GM19438 (cell line): ENCODE data around the gene EIF2D.

ENCODE experiments used
- ATAC-seq: cut with Tn5 transposase; IDR thresholded peaks from one replicate; pipeline ENCODE4 v1.9.1; 2021; ENCODE audit warnings: low read depth; ENCODE audit not compliant: unreplicated experiment

The EIF2D gene

GRCh38 chr1:206573762-206574161 lies 38.5 kb downstream of the EIF2D start:
- no peak for ATAC-seq

- no peak for ATAC-seq
These were observed 38.9 kb downstream of the EIF2D start for GRCh38 chr1:206573319-206573718.

- ATAC-seq, result no peak
These were observed 39.4 kb downstream of the EIF2D start for GRCh38 chr1:206572835-206573234.

- no peak for ATAC-seq
These were observed 41.7 kb downstream of the EIF2D start for GRCh38 chr1:206570529-206570928.

- ATAC-seq, result no peak
These were observed 42.7 kb downstream of the EIF2D start for GRCh38 chr1:206569556-206569955.

GRCh38 chr1:206568779-206569352 lies 43.4 kb downstream of the EIF2D start:
- ATAC-seq, result no peak

- no peak for ATAC-seq
These were observed 44.0 kb downstream of the EIF2D start for GRCh38 chr1:206568256-206568655.

- no peak for ATAC-seq
These were observed 45.3 kb downstream of the EIF2D start for GRCh38 chr1:206566999-206567398.

GRCh38 chr1:206565995-206566394 lies 46.3 kb downstream of the EIF2D start:
- ATAC-seq, result no peak

- ATAC-seq, result peak; percentile 38
These were observed 48.7 kb downstream of the EIF2D start for GRCh38 chr1:206563367-206564207.

GRCh38 chr1:206560007-206560716 lies 52.1 kb downstream of the EIF2D start:
- ATAC-seq, result no peak

- ATAC-seq, result no peak
These were observed 52.6 kb downstream of the EIF2D start for GRCh38 chr1:206559672-206559995.

- no peak for ATAC-seq
These were observed 53.2 kb downstream of the EIF2D start for GRCh38 chr1:206558794-206559671.

GRCh38 chr1:206557636-206558473 lies 54.4 kb downstream of the EIF2D start:
- no peak for ATAC-seq

- peak; percentile 43 for ATAC-seq
These were observed 55.3 kb downstream of the EIF2D start for GRCh38 chr1:206556750-206557635.

- ATAC-seq, result no peak
These were observed 56.1 kb downstream of the EIF2D start for GRCh38 chr1:206556047-206556749.

GRCh38 chr1:206555473-206555935 lies 56.8 kb downstream of the EIF2D start:
- no peak for ATAC-seq
